HG03159 (cell line): ENCODE data around the gene OR52A1.
A peak's percentile ranks its signal among the peaks of the same experiment; 100 is the strongest.

ENCODE experiments used
- ATAC-seq: cut with Tn5 transposase; IDR thresholded peaks from one replicate; pipeline ENCODE4 v1.9.1; 2021; ENCODE audit warnings: mild to moderate bottlenecking, moderate library complexity; ENCODE audit not compliant: unreplicated experiment

The OR52A1 gene

DNA sequence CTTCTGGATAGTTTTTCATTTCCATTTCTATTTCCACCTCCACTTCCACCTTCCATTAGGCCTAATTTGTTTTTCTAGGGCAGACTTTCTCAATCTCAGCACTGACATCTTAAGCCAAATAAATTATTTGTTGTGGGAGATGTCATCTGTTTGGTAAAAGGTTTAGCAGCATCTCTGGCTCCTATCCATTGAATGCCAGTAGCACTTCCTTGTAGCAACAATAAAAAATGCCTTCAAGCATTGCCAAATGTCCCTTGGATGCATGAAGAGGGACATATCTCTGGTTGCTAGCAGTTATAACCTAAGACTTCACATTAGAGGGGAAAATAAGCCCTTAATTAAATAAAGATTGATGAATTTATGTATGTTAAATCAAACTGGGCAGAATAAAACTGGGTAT, 18.3 kb downstream of the OR52A1 start:
- no peak for ATAC-seq

GRCh38 chr11:5131584-5132335, 22.8 kb downstream of the OR52A1 start:
- ATAC-seq: no peak

- no peak for ATAC-seq
Measured at GRCh38 chr11:5129457-5129877, 25.1 kb downstream of the OR52A1 start.

DNA sequence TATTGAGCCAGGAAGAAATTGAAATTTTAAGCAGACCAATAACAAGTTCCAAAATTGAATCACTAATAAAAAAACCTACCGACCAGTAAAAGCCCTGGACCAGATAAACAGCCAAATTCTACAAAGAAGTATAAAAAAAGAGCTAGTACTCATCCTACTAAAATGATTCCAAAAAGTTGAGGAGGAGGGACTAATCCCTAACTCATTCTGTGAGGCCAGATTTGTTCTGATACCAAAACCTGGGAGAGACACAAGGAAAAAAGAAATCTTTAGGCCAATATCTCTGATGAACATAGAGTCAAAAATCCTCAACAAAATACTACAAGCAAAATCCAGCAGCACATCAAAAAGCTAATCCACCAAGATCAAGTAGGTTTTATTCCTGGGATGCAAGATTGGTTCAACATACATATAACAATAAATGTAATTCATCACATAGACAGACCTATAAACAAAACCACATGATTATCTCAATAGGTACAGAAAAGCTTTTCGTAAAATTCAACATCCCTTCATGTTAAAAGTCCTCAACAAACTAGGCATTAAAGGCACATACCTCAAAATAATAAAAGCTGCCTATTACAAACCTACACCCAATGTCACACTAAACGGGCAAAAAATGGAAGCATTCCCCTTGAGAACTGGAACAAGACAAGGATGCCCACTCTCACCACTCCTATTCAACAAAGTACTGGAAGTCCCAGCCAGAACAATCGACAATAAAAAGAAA, 29.5 kb downstream of the OR52A1 start:
- ATAC-seq: no peak

GRCh38 chr11:5123802-5124521, 30.6 kb downstream of the OR52A1 start:
- peak; percentile 93 for ATAC-seq

DNA sequence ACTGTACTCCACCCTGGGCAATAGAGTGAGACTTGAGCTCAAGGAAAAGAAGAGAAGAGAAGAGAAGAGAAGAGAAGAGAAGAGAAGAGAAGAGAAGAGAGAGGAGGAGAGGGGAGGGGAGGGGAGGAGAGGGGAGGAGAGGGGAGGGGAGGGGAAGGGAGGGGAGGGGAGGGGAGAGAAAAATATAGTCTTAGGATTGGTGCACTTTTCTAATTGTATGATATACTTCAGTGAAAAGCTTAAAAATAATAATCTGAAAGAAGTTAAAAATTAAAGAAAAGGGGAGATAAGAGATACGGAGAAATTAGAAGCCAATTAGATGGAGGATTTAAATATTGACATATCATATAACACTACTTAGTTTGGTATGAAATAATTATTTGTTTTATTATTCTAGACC, 35.7 kb downstream of the OR52A1 start:
- no peak for ATAC-seq

- no peak for ATAC-seq
Measured at GRCh38 chr11:5117588-5117987, 37.0 kb downstream of the OR52A1 start.

GRCh38 chr11:5115339-5115738, 39.2 kb downstream of the OR52A1 start:
- ATAC-seq: no peak

GRCh38 chr11:5107285-5107684, 47.3 kb downstream of the OR52A1 start:
- ATAC-seq: no peak

- no peak for ATAC-seq
Measured at GRCh38 chr11:5103066-5103465, 51.5 kb downstream of the OR52A1 start.

DNA sequence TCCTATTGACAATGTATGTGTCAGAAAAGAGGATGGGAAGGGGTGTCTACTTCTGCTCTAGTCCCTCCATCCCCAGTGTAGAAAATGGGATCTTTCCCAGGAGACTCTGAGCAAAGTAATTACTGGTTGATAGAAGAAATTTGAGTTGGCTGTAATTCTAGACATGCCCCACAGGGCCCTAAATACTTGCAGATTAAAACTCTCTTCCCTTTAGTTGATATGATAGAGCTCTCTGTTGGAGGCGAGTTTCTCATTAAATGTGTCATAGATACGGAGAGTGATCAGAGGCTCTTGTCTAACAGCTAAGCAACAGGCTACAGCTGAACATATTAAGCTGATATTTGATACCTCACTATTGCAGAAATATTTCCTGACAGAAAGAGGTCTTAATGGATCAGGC, 52.3 kb downstream of the OR52A1 start:
- ATAC-seq: no peak

DNA sequence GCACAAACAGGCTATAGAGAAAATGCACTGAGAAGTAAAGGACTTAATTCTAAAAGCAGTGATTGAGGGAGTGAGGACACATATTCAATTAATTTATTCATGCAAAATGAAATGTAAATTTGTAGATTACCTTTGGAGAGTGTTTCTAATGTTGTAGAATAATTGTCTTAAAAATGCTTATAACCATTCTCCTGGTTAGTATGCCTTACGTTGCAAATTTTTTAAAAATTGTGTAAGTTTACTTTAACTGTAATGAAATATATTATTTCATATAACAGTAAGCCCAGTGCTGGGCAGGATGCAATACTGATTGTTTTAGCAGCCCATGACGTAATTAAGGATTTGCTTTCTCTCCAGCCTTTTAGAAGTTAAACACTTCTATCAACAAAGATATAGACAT, 58.5 kb downstream of the OR52A1 start:
- ATAC-seq: no peak
